HG03175 (cell line): Measurements from ENCODE around the gene PHYKPL.

ENCODE experiments used
- ATAC-seq: cut with Tn5 transposase; IDR thresholded peaks from one replicate; pipeline ENCODE4 v1.9.1; 2021; ENCODE audit warnings: mild to moderate bottlenecking, moderate library complexity; ENCODE audit not compliant: unreplicated experiment

PHYKPL gene

GRCh38 chr5:178192787-178193186 is 39.8 kb downstream of the PHYKPL start:
- no peak for ATAC-seq

- ATAC-seq: no peak
Measured at GRCh38 chr5:178192244-178192643, 40.4 kb downstream of the PHYKPL start.

GRCh38 chr5:178191661-178192060 is 40.9 kb downstream of the PHYKPL start:
- no peak for ATAC-seq

- no peak for ATAC-seq
Measured at GRCh38 chr5:178189433-178189832, 43.2 kb downstream of the PHYKPL start.

GRCh38 chr5:178187014-178187413 is 45.6 kb downstream of the PHYKPL start, which contains the start of gene GMCL2:
TSS of gene GMCL2 (minus strand) at chr5:178187371. CDS start at chr5:178187299, 72 bp downstream.
- no peak for ATAC-seq

GRCh38 chr5:178186427-178186826 is 46.2 kb downstream of the PHYKPL start:
- no peak for ATAC-seq

- no peak for ATAC-seq
Measured at GRCh38 chr5:178182158-178182876, 50.3 kb downstream of the PHYKPL start.

GRCh38 chr5:178180141-178180863 is 52.3 kb downstream of the PHYKPL start:
- no peak for ATAC-seq

GRCh38 chr5:178177569-178177968 is 55.0 kb downstream of the PHYKPL start:
- no peak for ATAC-seq

GRCh38 chr5:178176791-178177190 is 55.8 kb downstream of the PHYKPL start:
- ATAC-seq: no peak

GRCh38 chr5:178174456-178174855 is 58.1 kb downstream of the PHYKPL start:
- ATAC-seq: no peak

GRCh38 chr5:178170455-178170854 is 62.1 kb downstream of the PHYKPL start:
- ATAC-seq: no peak

GRCh38 chr5:178165581-178165980 is 67.0 kb downstream of the PHYKPL start:
- ATAC-seq: no peak

GRCh38 chr5:178163772-178164735 is 68.5 kb downstream of the PHYKPL start:
- ATAC-seq: peak; percentile 97

- no peak for ATAC-seq
Measured at GRCh38 chr5:178162481-178162880, 70.1 kb downstream of the PHYKPL start.

GRCh38 chr5:178160176-178160575 is 72.4 kb downstream of the PHYKPL start:
- no peak for ATAC-seq
